Fibroblast of gingiva (primary cell): Measurements from ENCODE around the gene DYNLT1.
"Not testable (repeated sequence)": the region's sequence is repeated elsewhere in the genome, so short reads cannot be mapped to it uniquely, and the experiment has no call there.

ENCODE experiments used
- DNase-seq: peaks from one replicate; pipeline ENCODE4 v3.0.0-alpha.2; 2011; ENCODE audit warnings: low read depth

DYNLT1 gene

GRCh38 chr6:158622545-158623190 lies 21.9 kb downstream of the DYNLT1 start:
- peak; percentile 39 for DNase-seq

- no peak for DNase-seq
Observed at GRCh38 chr6:158621694-158622544, 22.6 kb downstream of the DYNLT1 start.

- DNase-seq: no peak
Observed at GRCh38 chr6:158620963-158621693, 23.4 kb downstream of the DYNLT1 start.

GRCh38 chr6:158619922-158620801 lies 24.4 kb downstream of the DYNLT1 start:
- no peak for DNase-seq

GRCh38 chr6:158618289-158618688 lies 26.3 kb downstream of the DYNLT1 start:
- DNase-seq: not testable (repeated sequence)

- not testable (repeated sequence) for DNase-seq
Observed at GRCh38 chr6:158614606-158615005, 29.9 kb downstream of the DYNLT1 start.

GRCh38 chr6:158611541-158612370 lies 32.8 kb downstream of the DYNLT1 start:
- DNase-seq: no peak

- no peak for DNase-seq
Observed at GRCh38 chr6:158611039-158611438, 33.5 kb downstream of the DYNLT1 start.

GRCh38 chr6:158610319-158610968 lies 34.1 kb downstream of the DYNLT1 start:
- no peak for DNase-seq

- DNase-seq: no peak
Observed at GRCh38 chr6:158609455-158610155, 34.9 kb downstream of the DYNLT1 start.

GRCh38 chr6:158608221-158608620 lies 36.3 kb downstream of the DYNLT1 start:
- DNase-seq: no peak

- no peak for DNase-seq
Observed at GRCh38 chr6:158607411-158608170, 37.0 kb downstream of the DYNLT1 start.

- DNase-seq: no peak
Observed at GRCh38 chr6:158606935-158607334, 37.6 kb downstream of the DYNLT1 start.

- not testable (repeated sequence) for DNase-seq
Observed at GRCh38 chr6:158606011-158606410, 38.5 kb downstream of the DYNLT1 start.

- peak; percentile 67 for DNase-seq
Observed at GRCh38 chr6:158605266-158605878, 39.2 kb downstream of the DYNLT1 start.

- DNase-seq: no peak
Observed at GRCh38 chr6:158604048-158604406, 40.5 kb downstream of the DYNLT1 start.

GRCh38 chr6:158603261-158604047 lies 41.1 kb downstream of the DYNLT1 start:
- no peak for DNase-seq

- no peak for DNase-seq
Observed at GRCh38 chr6:158599635-158600034, 44.9 kb downstream of the DYNLT1 start.
